OCI-LY7 (cell line): ENCODE data around the gene CLDN9. TPM values are rescaled to one million over a fixed set of nuclear protein-coding genes. Genes with fewer than 3 reads are reported as not detected.

Source experiments
- BruUV-seq: library from RNA; stranded (reverse); fragments of 400-500 nt; replicated peaks from 2 replicates; lab custom pipeline; 2021; lab: Mats Ljungman, UMichigan
- CTCF ChIA-PET: fragments of 300-600 bp; sonication (Branson Sonifier 250); formaldehyde crosslinking; loops from one replicate; lab custom pipeline; 2022; ENCODE audit warnings: antibody characterized with exemption; ENCODE audit not compliant: unreplicated experiment; lab: Charles Lee
- POLR2A ChIA-PET: fragments of 300-600 bp; sonication (Branson Sonifier 250); formaldehyde crosslinking; loops from one replicate; lab custom pipeline; 2022; ENCODE audit warnings: antibody characterized with exemption; lab: Charles Lee
- DNase-seq: peaks from one replicate; pipeline ENCODE4 v3.0.0-alpha.2; 2015; ENCODE audit warnings: low spot score
- H2AFZ ChIP-seq: fragments of 200-600 bp; sonication (generic), shearing (Covaris generic); 2 replicates; pipeline ENCODE4 v1.6.1; 2014; ENCODE audit warnings: mild to moderate bottlenecking, antibody characterized with exemption, low read length, moderate library complexity
- H3K27ac ChIP-seq: fragments of 200-600 bp; sonication (generic); 2 replicates; pipeline ENCODE4 v1.5.1; 2014; ENCODE audit warnings: mixed run types, low read depth, mild to moderate bottlenecking, moderate library complexity, low read length, inconsistent platforms; ENCODE audit not compliant: poor library complexity, severe bottlenecking
- H3K36me3 ChIP-seq: fragments of 200-600 bp; sonication (generic); 2 replicates; pipeline ENCODE4 v1.6.1; 2014; ENCODE audit warnings: mild to moderate bottlenecking, antibody characterized with exemption, low read length, moderate library complexity, mixed read lengths; ENCODE audit not compliant: insufficient read depth
- H3K4me1 ChIP-seq: fragments of 200-600 bp; sonication (generic); 2 replicates; pipeline ENCODE4 v1.5.1; 2014; ENCODE audit warnings: mild to moderate bottlenecking, low read length; ENCODE audit not compliant: insufficient read depth, poor library complexity, severe bottlenecking
- H3K4me2 ChIP-seq: fragments of 200-600 bp; sonication (generic); 2 replicates; pipeline ENCODE4 v1.6.1; 2014; ENCODE audit warnings: mild to moderate bottlenecking, low read length
- H3K4me3 ChIP-seq: fragments of 200-600 bp; sonication (generic); 2 replicates; pipeline ENCODE4 v1.5.1; 2014; ENCODE audit warnings: mild to moderate bottlenecking, low read depth, low read length; ENCODE audit not compliant: poor library complexity, severe bottlenecking
- H3K79me2 ChIP-seq: fragments of 200-600 bp; sonication (generic); 2 replicates; pipeline ENCODE4 v1.6.1; 2016; ENCODE audit warnings: low read depth, mild to moderate bottlenecking, low read length, moderate library complexity, mixed read lengths; ENCODE audit not compliant: insufficient read depth
- H3K9me2 ChIP-seq: fragments of 200-600 bp; sonication (generic); 2 replicates; pipeline ENCODE4 v1.6.1; 2016; ENCODE audit warnings: mild to moderate bottlenecking, low read length, mixed read lengths; ENCODE audit not compliant: insufficient read depth
- H3K9me3 ChIP-seq: fragments of 200-600 bp; sonication (generic); 2 replicates; pipeline ENCODE4 v1.6.1; 2014; ENCODE audit warnings: mild to moderate bottlenecking, mixed run types, low read length, mixed read lengths
- H4K20me1 ChIP-seq: fragments of 200-600 bp; sonication (generic); 2 replicates; pipeline ENCODE4 v1.6.1; 2014; ENCODE audit warnings: mild to moderate bottlenecking, antibody characterized with exemption, low read length, moderate library complexity, mixed read lengths; ENCODE audit not compliant: insufficient read depth
- EZH2phosphoT487 ChIP-seq: fragments of 200-600 bp; sonication (generic); IDR thresholded peaks from 2 replicates; pipeline ENCODE4 v1.6.1; 2018; ENCODE audit warnings: low read depth, borderline replicate concordance, mild to moderate bottlenecking, mixed run types, antibody characterized with exemption, low read length, moderate library complexity, mixed read lengths
- intact Hi-C: fragments of 100-400 bp; cut with micrococcal nuclease; formaldehyde crosslinking; loops from one replicate; pipeline ENCODE4 v1.10.0; 2022; ENCODE audit not compliant: unreplicated experiment
- total RNA-seq, 2 experiments: library from RNA; depleted of rRNA in 1 of 2; stranded (reverse); fragments of >200 nt in 1 of 2; shearing (Covaris generic) in 1 of 2; gene quantifications; 2 replicates each; pipeline ENCODE4 v1.2.3, GENCODE V29; 2014 to 2022
- TF ChIP-seq, protein P1 (sequence below): fragments of 200-600 bp; sonication (generic); conservative IDR thresholded peaks from 2 replicates; pipeline ENCODE4 v1.5.1; 2014; ENCODE audit warnings: mild to moderate bottlenecking, antibody characterized with exemption, low read length, moderate library complexity, mixed read lengths

Gene CLDN9
- total RNA-seq, 2 experiments from 2014 or later, result 0.42 TPM; not detected in 1

DNA sequence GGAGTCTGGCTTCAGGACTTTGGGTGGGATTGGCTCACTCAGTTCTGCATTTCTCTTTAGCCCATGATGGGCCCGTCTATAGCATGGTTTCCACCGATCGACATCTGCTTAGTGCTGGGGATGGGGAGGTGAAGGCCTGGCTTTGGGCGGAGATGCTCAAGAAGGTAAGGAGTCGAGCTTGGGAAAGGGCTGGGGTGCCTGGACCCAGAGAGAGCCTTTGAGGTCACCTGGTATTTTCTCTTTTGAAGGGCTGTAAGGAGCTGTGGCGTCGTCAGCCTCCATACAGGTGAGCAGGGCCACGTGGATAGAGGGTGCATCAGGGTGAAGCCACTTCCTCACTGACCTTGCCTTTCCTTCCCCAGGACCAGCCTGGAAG lies 13.3 kb downstream of the CLDN9 start:
- CTCF ChIA-PET, result no interaction called here
- Histone ChIP-seq H3K4me2 (no peak overlapping the region), H2AFZ (no peak overlapping the region), H3K4me3 (no peak overlapping the region), H3K79me2 (no peaks in the 10 kb centered on the region), H3K4me1 (peaks cover 35% of the 10 kb centered on the region), H3K27ac (no peak overlapping the region), H3K36me3 (peaks cover 16% of the 10 kb centered on the region), H4K20me1 (no peaks in the 10 kb centered on the region; the same call in 1 of the 2 replicates), H3K9me3 (no peaks in the 10 kb centered on the region), H3K9me2 (no peaks in the 10 kb centered on the region)
- intact Hi-C loops, result no loop called here
- DNase-seq, result no peak
- POLR2A ChIA-PET, result no interaction called here
- TSS peak; percentile 7 for BruUV-seq
- TF ChIP-seq EZH2phosphoT487, result no peak
- TF ChIP-seq, protein P1, sequence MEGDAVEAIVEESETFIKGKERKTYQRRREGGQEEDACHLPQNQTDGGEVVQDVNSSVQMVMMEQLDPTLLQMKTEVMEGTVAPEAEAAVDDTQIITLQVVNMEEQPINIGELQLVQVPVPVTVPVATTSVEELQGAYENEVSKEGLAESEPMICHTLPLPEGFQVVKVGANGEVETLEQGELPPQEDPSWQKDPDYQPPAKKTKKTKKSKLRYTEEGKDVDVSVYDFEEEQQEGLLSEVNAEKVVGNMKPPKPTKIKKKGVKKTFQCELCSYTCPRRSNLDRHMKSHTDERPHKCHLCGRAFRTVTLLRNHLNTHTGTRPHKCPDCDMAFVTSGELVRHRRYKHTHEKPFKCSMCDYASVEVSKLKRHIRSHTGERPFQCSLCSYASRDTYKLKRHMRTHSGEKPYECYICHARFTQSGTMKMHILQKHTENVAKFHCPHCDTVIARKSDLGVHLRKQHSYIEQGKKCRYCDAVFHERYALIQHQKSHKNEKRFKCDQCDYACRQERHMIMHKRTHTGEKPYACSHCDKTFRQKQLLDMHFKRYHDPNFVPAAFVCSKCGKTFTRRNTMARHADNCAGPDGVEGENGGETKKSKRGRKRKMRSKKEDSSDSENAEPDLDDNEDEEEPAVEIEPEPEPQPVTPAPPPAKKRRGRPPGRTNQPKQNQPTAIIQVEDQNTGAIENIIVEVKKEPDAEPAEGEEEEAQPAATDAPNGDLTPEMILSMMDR, result no peak

DNA sequence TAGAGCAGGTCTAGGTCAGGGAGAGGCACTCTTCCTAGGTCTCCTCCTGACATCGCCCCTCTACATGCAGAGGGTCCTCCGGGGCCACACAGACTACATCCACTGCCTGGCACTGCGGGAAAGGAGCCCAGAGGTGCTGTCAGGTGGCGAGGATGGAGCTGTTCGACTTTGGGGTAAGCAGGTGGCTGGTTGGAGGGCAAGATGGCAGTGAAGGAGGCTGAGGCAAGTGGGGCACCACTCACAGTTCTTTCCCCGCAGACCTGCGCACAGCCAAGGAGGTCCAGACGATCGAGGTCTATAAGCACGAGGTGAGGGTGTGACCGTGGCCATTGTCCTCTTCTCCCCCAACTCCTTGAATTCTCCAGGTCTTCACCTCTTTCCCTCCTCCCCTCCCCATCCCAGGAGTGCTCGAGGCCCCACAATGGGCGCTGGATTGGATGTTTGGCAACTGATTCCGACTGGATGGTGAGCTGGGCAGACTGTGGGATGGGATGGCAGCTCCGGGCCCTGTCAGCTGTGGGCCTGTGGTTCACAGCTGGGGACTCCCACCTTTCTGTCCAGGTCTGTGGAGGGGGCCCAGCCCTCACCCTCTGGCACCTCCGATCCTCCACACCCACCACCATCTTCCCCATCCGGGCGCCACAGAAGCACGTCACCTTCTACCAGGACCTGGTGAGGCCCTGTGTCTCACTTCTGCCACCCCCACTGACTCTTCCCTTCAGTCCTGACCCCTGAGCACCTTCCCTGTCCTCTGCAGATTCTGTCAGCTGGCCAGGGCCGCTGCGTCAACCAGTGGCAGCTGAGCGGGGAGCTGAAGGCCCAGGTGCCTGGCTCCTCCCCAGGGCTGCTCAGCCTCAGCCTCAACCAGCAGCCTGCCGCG lies 14.1 kb downstream of the CLDN9 start:
- BruUV-seq, result no TSS peak
- Histone ChIP-seq H3K27ac (no peak overlapping the region), H3K4me1 (peaks cover 27% of the 10 kb centered on the region), H3K79me2 (no peaks in the 10 kb centered on the region), H4K20me1 (no peaks in the 10 kb centered on the region; the same call in 1 of the 2 replicates), H3K4me3 (no peak overlapping the region), H3K9me3 (no peaks in the 10 kb centered on the region), H3K9me2 (no peaks in the 10 kb centered on the region), H3K4me2 (no peak overlapping the region), H2AFZ (no peak overlapping the region), H3K36me3 (peaks cover 16% of the 10 kb centered on the region)
- TF ChIP-seq, protein P1, result no peak
- no peak for TF ChIP-seq EZH2phosphoT487
- no peak for DNase-seq
- ChIA-PET CTCF (interaction anchor here (1.5 kb wide), 1 partner anchor 23 kb away, joined by 5 read pairs; no protein-coding TSS in a partner anchor), POLR2A (no interaction called here)
- intact Hi-C loops, result no loop called here

DNA sequence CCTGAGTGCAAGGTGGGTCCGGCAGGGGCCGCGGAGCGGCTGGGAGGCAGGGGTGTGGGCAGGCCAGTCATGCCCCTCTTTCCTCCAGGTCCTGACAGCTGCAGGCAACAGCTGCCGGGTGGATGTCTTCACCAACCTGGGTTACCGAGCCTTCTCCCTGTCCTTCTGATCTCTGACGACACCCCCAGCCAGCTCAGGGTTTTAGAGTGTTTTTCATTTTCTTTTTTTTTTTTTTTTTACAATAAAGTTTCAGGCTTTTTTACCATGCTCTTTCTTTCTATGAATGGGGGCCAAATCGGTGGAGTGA lies 14.7 kb downstream of the CLDN9 start:
- POLR2A ChIA-PET, result interaction anchor here (0.6 to 1.1 kb wide), 2 partner anchors 8 to 108 kb away, joined by 3 read pairs; no protein-coding TSS in a partner anchor
- Histone ChIP-seq H3K4me1 (peaks cover 21% of the 10 kb centered on the region), H3K9me3 (no peaks in the 10 kb centered on the region), H3K4me2 (no peak overlapping the region), H3K9me2 (no peaks in the 10 kb centered on the region), H2AFZ (no peak overlapping the region), H3K79me2 (no peaks in the 10 kb centered on the region), H3K27ac (no peak overlapping the region), H4K20me1 (no peaks in the 10 kb centered on the region; the same call in 1 of the 2 replicates), H3K4me3 (no peak overlapping the region), H3K36me3 (peaks cover 16% of the 10 kb centered on the region)
- CTCF ChIA-PET, result interaction anchor here (0.6 to 1.6 kb wide), 5 partner anchors 11 to 275 kb away, joined by 4 to 12 read pairs (median 5); partner anchors contain the start of gene SRRM2
- TF ChIP-seq EZH2phosphoT487, result no peak
- TF ChIP-seq, protein P1, result no peak
- intact Hi-C loops, result no loop called here
- DNase-seq, result no peak
- no TSS peak for BruUV-seq
